T-helper 1 cell treated with Interleukin-12 subunit alpha and Interleukin-12 subunit beta and Interleukin-4 antibody, amounts not matched to agents 30 ng/mL and 1 ng/mL, for 36 hours (primary cell): Measurements from ENCODE around the gene B3GAT3. TPM values are rescaled to one million over a fixed set of nuclear protein-coding genes. Genes with fewer than 3 reads are reported as not detected.

Experiments
- intact Hi-C: fragments of 100-400 bp; cut with micrococcal nuclease; formaldehyde crosslinking; loops from one replicate; pipeline ENCODE4 v1.15.1; 2024
- total RNA-seq: library from RNA; stranded (reverse); gene quantifications from 2 replicates; pipeline ENCODE4 v1.2.3, GENCODE V29; 2022

The B3GAT3 gene
- total RNA-seq, 1 donor from 2014 or later = 70.6 TPM

DNA sequence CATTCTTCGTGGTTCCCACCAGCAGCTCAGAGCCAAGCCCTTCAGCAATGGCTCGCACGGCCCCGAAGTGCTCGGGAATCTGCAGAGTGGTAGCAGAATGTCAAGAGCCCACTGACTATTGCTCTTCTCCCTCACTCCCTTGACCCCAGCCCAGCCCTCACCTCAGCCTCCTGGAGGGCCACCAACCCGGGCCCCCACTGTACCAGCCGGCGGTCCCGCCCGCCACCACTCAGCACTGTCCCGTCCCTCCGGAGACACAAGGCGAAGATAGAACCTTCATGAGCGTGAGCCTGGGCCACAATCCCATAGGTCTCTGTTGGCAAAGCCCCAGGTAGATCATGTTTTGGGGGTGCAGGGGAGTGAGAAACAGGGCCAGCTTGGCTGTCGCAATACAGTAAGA, 15.9 kb downstream of the B3GAT3 start:
- intact Hi-C loops = no loop called here

DNA sequence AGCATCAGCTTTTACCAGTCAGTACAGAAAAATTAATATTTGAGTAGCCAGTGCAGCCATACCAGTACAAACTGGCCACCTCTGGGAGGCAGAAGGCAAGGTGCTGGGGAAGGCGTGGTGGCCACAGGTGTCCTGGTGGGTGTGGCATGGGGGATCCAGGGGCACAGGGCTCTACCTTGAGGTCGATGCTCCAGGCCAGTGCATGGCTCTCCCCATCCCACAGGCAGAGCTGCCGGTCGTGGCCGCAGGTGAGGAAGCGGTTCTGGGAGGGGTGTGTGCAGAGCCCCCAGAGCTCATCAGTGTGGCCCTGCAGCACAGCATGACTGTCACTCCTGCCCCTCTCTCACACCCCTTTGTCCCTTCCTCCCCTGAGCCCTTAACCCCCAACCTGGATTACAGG, 16.3 kb downstream of the B3GAT3 start:
- intact Hi-C loops = no loop called here

DNA sequence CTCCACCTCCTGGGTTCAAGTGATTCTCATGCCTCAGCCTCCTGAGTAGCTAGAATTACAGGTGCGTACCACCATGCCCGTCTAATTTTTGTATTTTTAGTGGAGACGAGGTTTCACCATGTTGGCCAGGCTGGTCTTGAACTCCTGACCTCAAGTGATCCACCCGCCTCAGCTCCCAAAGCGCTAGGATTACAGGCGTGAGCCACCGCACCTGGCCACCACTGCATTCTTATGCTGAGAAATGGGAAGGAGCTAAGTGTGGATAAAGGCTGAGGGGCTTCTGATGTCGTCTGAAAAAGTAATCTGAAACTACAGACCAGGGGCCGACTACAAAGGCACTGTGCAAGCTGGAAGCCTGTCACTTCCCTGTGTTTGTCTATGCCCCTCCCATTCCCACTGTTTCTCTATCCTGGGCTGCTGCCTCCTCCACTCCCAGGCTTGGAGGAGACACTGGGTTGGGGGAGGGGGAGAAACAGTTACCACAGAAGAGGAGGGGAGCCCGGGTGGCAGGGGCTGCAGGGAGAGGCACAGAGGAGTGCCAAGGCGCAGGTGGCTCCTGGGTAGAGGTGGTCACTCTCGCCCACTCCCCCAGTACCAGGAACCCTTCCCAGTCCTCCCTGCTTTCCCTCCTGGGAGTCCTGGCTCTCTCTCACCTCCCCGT, 17.2 kb downstream of the B3GAT3 start:
- intact Hi-C loops = no loop called here

DNA sequence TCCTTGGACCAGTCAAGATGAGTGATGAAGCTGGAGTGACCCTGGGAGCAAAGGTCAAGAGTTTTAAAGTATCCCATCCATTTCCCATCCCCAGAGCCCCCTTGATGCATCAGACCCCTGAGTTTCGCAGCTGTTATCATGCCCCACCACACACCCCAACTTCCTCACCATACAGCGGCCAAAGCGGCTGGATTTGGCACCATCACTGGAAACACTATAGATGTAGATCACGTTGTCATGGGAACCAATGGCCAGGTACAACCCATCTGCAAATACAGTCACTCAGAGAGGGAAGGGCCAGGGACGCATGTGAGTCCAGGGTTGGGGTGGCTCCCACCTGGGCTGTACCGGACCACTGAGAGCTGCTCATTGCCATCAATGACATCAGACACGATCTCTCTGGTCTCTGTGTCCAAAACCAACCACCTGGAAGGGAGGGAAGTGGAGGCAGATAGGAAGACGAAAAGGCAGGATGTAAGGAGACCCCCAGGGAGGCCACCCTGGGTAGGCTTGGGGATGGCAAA, 17.9 kb downstream of the B3GAT3 start:
- intact Hi-C loops = no loop called here

DNA sequence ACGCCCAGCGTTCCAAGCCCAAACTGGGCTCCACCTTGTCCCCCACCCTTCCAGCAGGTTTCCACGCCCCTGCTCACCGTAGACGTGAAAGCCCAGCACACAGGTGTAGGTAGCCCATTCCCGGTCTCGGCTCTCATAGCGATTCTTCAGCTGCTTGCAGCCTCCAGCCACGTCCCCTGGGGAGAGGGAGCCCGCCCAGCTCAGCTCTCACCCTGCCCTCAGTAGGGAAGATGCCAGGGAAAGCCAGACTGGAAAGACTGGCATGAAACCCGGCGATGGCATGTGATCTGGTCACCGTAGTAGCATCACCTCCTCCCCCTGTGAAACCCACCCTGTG, 18.7 kb downstream of the B3GAT3 start:
- intact Hi-C loops = no loop called here

DNA sequence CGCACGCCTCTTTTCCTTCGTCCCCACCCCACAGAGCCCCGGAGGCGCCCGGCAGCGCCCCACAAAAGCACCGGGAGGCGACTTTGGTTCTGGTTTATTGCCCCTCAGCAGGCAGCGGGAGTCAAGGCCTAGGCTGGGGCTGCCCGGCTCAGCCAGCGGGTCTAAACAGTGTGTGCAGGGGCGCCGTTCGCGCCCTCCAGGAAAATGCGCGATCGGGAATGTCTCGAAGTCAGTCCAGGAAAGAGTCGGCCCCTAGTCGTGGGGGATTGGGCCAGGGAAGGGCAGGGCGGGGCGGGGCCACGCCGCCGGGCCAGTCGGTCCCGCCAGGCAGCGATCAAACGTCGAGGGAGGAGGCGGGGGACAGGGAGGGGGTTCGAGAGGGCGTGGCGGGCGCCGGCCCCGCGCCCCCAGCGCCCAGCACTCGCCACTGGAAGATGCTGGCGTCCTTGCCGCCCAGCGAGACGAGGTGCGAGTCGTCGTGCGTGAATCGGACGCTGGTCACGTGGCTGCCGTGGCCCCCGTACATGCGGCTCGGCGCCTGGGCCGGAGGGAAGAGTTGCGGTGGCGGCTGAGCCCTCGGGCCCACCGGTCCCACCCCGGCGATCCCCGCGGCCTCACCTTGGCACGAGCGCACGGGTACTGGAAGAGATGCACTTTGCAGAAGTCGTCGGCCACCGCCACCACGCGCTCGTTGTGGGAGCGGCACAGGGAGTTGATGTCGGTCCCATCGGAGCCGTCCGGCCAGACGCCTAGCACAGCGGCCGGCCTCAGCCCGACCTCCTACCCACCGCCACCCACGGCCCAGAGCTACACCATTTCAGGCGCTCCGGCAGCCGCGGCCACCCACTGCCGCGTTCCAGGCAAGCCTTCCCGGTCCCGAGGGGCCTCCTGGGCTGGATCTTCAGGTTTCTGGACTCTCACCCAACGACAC, 19.4 kb downstream of the B3GAT3 start:
- intact Hi-C loops = no loop called here

DNA sequence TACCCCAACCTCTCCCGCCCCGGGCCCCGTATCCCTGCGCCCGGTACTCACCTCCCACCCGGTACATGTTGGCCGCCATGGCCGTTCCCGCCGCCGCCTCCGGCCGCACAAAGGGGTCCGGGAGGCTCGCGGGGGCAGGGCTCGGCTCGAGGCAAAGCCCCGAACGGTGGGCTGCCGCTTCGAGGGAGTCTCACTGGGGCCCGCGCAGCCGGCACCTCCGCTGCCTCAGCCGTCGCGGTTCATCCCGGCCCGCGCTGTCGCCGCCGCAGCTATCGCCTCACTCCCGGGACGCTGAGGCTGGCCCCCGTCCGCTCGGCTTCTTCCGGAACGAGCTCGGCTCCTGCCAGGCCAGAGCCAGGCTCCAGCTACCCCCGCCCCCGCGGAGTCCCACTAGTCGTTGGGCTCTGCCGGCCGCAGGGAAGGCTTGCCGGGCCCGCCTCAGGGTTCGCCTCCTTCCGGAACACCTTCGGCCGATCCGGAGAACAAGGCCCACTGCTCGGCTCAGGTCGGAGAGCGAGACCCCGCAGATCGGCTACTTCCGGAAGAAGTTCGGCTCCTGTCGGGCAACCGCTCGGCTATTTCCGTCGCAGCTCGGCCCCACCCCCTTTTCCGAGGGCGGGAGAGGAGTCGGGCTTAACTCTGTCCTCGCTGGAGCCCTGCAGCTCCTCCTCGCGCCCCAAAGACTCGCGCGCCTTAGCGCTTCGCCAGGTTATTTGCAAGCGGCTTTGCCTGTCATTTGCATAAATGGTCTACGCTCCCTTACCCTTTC, 20.2 kb downstream of the B3GAT3 start, which contains the start of gene MTA2:
Gene MTA2 (minus strand): TSS at position 494 of the 769 bp plus-strand sequence. CDS start 415 bp downstream, at position 79.
- intact Hi-C loops = loop anchor here (1.0 kb wide), 3 partner anchors 11 to 240 kb away; partner anchors contain the start of genes C11orf98, CSKMT and EML3

DNA sequence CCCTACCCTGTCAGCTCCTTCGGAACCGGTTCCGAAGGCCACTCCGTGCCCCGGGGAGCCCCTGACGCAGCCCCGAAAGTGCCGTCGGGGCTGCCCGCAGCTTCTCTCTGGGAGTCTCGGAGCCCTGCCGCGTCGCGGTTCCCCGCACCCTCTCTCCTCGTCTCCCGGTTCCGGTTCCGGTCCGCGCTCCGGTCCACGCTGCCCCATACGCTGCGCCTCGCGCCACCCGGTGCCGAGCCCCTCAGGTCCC, 20.7 kb downstream of the B3GAT3 start:
- intact Hi-C loops = loop anchor here (1.0 kb wide), 3 partner anchors 11 to 240 kb away; partner anchors contain the start of genes C11orf98, CSKMT and EML3

DNA sequence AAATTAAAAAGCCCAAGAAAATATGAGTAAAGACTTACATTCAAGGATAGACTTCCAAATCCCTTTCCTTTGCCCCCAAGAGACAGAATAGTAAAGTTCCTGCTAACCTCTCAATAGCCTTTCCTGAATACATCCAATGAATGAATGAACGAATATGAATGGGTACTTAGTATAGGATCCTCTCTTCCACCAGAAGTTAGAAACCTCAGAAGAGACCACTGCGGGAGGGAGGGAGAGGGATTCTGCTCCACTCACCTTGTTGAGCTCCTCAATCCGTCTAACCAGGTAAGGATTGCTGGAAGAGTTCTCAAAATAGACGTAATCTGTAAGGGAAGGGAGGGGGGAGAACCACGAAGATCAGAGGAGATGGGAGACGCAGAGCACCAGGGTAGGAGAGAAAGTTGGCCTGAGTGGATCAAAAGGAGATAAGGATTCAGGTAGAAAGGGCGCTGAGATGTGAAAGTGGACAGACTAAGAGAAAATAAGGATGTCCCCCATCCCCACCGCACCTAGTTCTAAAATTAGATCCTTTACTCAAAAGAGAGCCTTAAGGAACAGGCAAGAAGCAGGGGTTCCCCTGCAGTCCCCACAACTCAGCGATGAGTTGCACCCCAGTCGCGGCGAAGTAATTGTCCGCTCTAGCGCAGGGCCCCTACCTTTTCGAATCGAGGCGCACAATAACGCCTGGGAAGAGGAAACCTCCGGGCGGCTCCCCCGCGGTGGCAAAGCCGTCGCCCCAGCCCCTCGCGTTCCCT, 21.2 kb downstream of the B3GAT3 start:
- intact Hi-C loops = loop anchor here (1.0 kb wide), 3 partner anchors 12 to 241 kb away; partner anchors contain the start of genes C11orf98, CSKMT and EML3

DNA sequence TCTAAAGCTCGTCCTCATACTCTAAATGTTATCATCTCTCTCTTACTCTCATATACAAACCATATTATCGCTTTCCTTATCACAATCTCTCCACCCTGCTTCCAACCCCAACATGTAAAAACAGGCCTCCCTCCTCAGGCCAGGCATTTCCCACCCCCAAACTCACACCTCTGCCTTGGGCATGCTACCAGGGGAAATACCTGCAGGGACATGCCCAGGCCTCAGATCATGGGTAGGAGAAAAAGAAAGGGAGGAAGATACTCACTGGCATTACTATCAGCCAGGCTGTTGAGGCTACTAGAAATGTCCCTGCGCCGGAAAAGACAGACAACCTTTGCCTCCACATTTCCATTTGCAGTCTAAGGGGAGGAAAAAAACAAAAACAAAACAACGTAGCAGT, 21.9 kb downstream of the B3GAT3 start:
- intact Hi-C loops = loop anchor here (1.0 to 10.0 kb wide), 16 partner anchors 9 to 1585 kb away; partner anchors contain the start of genes GANAB, HNRNPUL2, INTS5 and STIP1

DNA sequence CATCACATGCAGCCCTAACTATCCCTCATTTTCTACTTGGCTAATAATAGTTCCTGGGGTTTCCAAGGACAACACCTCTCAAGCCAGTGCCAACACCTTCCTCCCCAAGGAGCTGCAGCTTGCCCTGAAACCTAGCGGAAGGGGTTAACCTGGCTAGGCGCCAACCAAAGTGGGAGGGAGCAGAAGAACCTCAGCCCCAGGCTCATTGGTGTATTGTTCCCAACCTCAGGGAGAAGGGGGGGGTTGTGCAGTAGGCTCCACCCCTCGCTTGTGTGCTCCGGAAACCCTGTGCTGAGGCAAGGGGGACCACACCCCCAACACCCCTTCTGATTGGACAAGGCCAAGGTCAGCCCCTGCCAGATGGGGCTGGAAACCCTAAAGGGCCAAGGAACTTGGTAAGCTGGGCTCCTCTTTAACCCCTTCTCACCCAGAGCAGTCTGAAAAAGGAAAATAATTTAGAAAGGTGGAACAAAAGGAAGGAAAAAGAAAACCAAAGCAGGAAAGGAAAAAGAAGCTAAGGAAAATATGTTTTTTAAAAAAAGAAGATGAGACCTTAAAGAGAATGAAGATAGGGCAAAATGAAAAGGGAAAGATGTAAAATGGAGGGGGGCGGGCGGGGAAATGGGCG, 22.6 kb downstream of the B3GAT3 start:
- intact Hi-C loops = loop anchor here (1.0 to 10.0 kb wide), 16 partner anchors 8 to 1586 kb away; partner anchors contain the start of genes GANAB, HNRNPUL2, INTS5 and STIP1

DNA sequence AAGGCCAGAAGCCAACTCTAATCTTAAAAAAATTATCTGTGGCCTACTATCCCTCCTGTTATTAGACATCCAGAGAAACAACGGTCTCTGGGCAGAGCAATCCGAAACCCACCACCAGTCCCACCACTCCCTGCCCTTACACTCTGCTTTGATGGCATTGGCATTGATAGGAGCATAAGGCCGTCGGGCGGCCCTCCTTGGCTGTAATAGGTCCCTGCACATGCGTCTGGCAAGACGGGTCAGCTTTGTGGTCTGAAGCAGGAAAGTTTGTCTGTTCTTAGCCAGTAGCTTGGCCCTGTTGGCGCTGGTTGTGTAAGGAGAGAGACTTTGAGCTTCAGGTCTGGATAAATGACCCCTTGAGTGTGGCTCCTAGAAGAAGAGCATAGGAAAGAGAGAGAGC, 26.7 kb downstream of the B3GAT3 start:
- intact Hi-C loops = loop anchor here (10.0 kb wide), 1 partner anchor 1590 kb away; the partner anchor contains the start of gene STIP1

DNA sequence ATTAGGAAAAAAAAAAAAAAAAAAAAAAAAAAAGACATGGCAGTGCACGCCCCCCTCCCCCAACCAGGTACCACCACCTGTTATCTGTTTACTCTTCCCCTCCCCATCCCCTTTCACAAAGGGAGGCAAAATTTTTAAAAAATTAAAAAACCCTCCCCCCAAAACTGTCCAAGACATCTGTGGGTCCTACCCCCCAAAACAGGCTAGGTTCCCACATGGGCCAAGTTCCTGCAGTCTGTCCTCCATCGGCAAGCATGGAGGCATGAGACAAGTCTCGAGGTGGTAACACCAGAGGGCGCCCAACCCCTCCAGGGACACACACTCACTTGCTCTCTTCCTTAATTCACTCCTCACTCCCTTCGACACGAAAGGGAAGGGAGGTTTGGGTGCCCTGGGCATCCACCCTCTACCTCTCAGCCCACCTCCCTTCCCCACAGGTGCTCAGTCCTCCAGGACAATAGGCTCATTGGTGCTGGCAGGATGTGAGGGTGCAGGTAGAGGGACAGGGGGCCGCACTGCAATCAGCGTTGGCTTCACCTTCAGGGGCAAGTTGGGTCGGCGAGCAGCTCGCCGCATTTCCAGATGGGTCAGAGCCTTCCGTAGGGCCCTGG, 28.2 kb downstream of the B3GAT3 start:
- intact Hi-C loops = loop anchor here (1.0 to 10.0 kb wide), 2 partner anchors 101 to 1591 kb away; partner anchors contain the start of gene STIP1

DNA sequence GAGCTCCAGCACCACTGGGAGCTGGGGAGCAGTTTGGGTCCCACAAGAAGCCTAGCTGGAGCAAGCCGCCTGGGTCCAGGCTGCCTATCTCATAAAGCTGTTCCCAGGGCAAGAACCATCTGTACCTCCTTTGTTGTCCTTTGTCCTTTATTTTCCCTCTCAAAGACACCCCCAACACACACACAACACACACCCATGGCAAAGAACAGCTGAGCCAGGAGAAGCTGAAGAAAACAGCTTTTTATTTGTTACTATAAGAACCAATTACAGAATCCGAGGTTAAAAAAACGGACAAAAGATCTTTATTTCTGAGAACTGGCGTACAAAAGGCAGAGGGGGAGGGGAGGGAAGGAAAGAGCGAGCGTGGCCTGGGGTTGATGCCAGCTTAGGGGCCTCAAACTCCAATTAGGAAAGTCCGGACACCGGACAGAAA, 28.8 kb downstream of the B3GAT3 start:
- intact Hi-C loops = loop anchor here (1.0 to 10.0 kb wide), 2 partner anchors 101 to 1592 kb away; partner anchors contain the start of gene STIP1

DNA sequence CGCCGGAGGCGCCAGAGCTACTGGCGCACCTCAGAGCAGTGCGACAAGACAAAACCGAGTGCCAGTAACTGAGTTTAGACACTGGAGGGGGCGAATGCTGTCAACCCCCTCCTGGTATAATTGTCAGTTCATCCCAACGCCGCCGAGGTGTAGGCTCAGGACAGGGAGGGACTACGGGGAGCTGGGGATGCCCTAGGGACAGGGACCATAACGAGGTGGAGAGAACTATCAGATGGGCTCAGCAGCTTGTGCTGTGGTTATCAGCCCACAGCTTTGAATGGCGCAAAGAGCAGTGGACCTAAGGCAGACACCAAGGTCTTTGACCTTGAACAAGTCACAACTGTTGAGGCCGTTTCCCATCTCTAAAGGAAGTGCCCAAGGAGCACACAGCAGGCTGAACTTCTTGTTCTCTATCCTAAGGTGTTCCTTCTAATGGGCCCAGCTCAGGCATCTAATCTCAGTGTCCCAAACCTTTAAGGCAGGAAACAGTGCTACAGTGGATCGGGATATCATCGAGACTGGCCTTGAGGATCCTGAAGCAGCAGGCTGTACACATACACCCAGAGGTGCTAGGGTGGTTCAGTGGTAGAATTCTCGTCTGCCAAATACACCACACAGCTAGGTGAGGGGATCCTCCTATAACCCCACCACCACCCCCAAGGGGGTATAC, 29.5 kb downstream of the B3GAT3 start:
- intact Hi-C loops = loop anchor here (10.0 kb wide), 1 partner anchor 1593 kb away; the partner anchor contains the start of gene STIP1

DNA sequence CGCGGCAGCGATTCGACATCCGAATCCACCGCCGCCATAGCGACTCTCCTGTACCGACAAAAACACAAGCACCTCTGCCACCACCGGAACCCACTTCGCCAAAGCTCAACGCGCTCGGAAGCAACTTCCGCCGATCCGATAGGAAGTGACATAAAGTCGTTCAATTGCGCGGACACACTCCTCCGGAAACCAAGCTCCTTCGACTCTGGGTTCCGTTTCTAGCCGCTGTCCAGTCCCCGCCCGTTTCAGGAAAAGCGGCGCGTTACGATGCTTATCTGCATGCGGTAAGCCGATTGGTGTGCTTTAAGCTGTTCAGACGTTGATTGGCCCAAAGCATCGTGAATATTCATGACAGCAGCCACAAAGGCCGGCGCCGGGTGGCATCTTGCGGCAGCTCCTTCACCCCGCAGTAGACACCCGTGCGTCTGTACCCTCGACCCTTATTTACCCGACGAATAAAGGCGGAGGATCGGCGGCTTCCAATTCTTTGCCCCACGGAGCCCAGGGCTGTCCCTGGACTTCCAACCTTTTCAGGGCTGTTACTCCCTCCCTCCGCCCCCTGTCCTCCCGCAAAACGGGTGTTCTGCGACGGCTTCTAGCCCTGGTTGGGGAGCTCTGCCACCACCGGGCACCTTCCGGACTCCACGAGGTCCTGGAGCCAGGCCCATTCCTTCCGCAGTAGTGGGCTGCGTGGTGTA, 30.2 kb downstream of the B3GAT3 start, which contains the start of gene TUT1:
Gene TUT1 (minus strand): TSS at position 76 of the 698 bp plus-strand sequence. CDS start 38 bp downstream, at position 38.
- intact Hi-C loops = loop anchor here (1.0 to 10.0 kb wide), 18 partner anchors 8 to 1593 kb away; partner anchors contain the start of genes C11orf98, CSKMT, EML3 and GANAB

DNA sequence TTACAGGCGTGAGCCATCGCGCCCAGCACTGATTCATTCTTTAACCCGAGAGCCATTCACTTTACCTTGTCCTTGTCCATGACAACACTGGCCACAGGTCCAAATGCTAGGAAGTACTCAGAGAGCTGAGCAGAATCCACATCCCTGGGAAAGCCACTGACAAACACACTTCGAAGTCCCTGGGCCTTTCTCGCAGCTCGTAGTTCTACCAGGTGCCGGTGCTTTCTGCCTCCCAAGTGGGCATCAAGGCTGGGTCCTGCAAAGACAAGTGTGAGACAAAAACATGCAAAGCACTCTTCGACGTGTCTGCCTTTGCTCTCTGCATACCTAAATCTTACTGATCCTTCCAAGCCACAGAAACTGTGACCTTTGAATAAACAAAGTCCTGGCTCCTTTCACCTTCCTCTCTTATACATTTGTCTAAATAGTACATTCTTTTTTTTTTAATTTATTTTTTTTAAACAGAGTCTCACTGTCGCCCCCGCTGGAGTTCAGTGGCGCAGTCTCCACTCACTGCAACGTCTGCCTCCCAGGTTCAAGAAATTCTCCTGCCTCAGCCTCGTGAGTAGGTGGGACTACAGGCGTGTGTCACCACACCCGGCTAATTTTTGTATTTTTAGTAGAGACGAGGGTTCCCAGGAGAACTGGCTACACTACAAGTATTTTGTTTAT, 32.7 kb downstream of the B3GAT3 start:
- intact Hi-C loops = no loop called here
